SK-N-SH treated with all-trans-retinoic acid at 6 μM for 48 hours (cell line): ENCODE measurements around the gene C1D.

Source experiments
- ATAC-seq: fragments of 200-7000 bp; cut with Tn5 transposase; 3 replicates; pipeline ENCODE4 v1.9.1; 2020; ENCODE audit warnings: mild to moderate bottlenecking, moderate library complexity
- ARNTL ChIP-seq: fragments of 450-650 bp; formaldehyde crosslinking; IDR thresholded peaks from 2 replicates; pipeline ENCODE4 v1.5.0; 2020; ENCODE audit warnings: low read depth, mild to moderate bottlenecking, moderate library complexity, borderline replicate concordance
- BACH2 ChIP-seq: fragments of 250-450 bp; sonication (Bioruptor Pico); IDR thresholded peaks from 2 replicates; pipeline ENCODE4 v1.9.0; 2021; ENCODE audit warnings: mild to moderate bottlenecking, borderline replicate concordance
- CSDC2 ChIP-seq: fragments of 250-450 bp; sonication (Bioruptor Pico); IDR thresholded peaks from 2 replicates; pipeline ENCODE4 v1.5.0; 2020; ENCODE audit warnings: mild to moderate bottlenecking, moderate library complexity
- GLIS3 ChIP-seq: fragments of 250-450 bp; sonication (Bioruptor Pico); IDR thresholded peaks from 2 replicates; pipeline ENCODE4 v1.5.0; 2020; ENCODE audit warnings: mild to moderate bottlenecking, moderate library complexity
- ISL1 ChIP-seq: fragments of 250-450 bp; sonication (Bioruptor Pico); IDR thresholded peaks from 2 replicates; pipeline ENCODE4 v2.1.2; 2022; ENCODE audit warnings: mild to moderate bottlenecking, moderate library complexity
- OSR1 ChIP-seq: fragments of 250-450 bp; sonication (Bioruptor Pico); IDR thresholded peaks from 2 replicates; pipeline ENCODE4 v1.8.0; 2022; ENCODE audit warnings: moderate library complexity, mild to moderate bottlenecking, inconsistent platforms
- PPARA ChIP-seq: fragments of 250-450 bp; sonication (Bioruptor Pico); IDR thresholded peaks from 2 replicates; pipeline ENCODE4 v1.5.0; 2020; ENCODE audit warnings: mild to moderate bottlenecking, borderline replicate concordance
- SNAI2 ChIP-seq: fragments of 250-450 bp; sonication (Bioruptor Pico); IDR thresholded peaks from 2 replicates; pipeline ENCODE4 v1.5.0; 2020; ENCODE audit warnings: mild to moderate bottlenecking, moderate library complexity
- TCF4 ChIP-seq: fragments of 250-450 bp; sonication (Bioruptor Pico); IDR thresholded peaks from 2 replicates; pipeline ENCODE4 v1.8.0; 2021; ENCODE audit warnings: mild to moderate bottlenecking, moderate library complexity, borderline replicate concordance
- TOX ChIP-seq: fragments of 250-450 bp; sonication (Bioruptor Pico); IDR thresholded peaks from 2 replicates; pipeline ENCODE4 v1.8.0; 2021; ENCODE audit warnings: mild to moderate bottlenecking, moderate library complexity, borderline replicate concordance
- ZC3H10 ChIP-seq: fragments of 250-450 bp; sonication (Bioruptor Pico); IDR thresholded peaks from 2 replicates; pipeline ENCODE4 v1.5.1; 2021; ENCODE audit warnings: mild to moderate bottlenecking, moderate library complexity
- ZFP30 ChIP-seq: fragments of 450-650 bp; formaldehyde crosslinking; IDR thresholded peaks from 2 replicates; pipeline ENCODE4 v1.5.0; 2022; ENCODE audit warnings: mild to moderate bottlenecking, moderate library complexity
- ZNF565 ChIP-seq: fragments of 450-650 bp; formaldehyde crosslinking; conservative IDR thresholded peaks from 2 replicates; pipeline ENCODE4 v1.5.0; 2020; ENCODE audit warnings: low read depth, mild to moderate bottlenecking, moderate library complexity
- ZNF70 ChIP-seq: fragments of 450-650 bp; formaldehyde crosslinking; IDR thresholded peaks from 2 replicates; pipeline ENCODE4 v1.5.0; 2020; ENCODE audit warnings: mild to moderate bottlenecking, moderate library complexity
- ZNF8 ChIP-seq: fragments of 450-650 bp; formaldehyde crosslinking; IDR thresholded peaks from 2 replicates; pipeline ENCODE4 v1.5.0; 2020; ENCODE audit warnings: mild to moderate bottlenecking, moderate library complexity
- TF ChIP-seq, protein P1 (sequence below): fragments of 250-450 bp; sonication (Bioruptor Pico); IDR thresholded peaks from 2 replicates; pipeline ENCODE4 v1.5.1; 2021; ENCODE audit warnings: mild to moderate bottlenecking, moderate library complexity
- TF ChIP-seq, protein P2 (sequence below): fragments of 250-450 bp; sonication (Bioruptor Pico); IDR thresholded peaks from 2 replicates; pipeline ENCODE4 v1.5.1; 2020; ENCODE audit warnings: low read depth, mild to moderate bottlenecking, moderate library complexity
- TF ChIP-seq, protein P3 (sequence below): fragments of 250-450 bp; sonication (Bioruptor Pico); IDR thresholded peaks from 2 replicates; pipeline ENCODE4 v1.5.0; 2020; ENCODE audit warnings: mild to moderate bottlenecking, moderate library complexity
- TF ChIP-seq, protein P4 (sequence below): fragments of 250-450 bp; sonication (Bioruptor Pico); IDR thresholded peaks from 2 replicates; pipeline ENCODE4 v1.8.0; 2020; ENCODE audit warnings: mild to moderate bottlenecking, moderate library complexity, borderline replicate concordance

C1D gene

DNA sequence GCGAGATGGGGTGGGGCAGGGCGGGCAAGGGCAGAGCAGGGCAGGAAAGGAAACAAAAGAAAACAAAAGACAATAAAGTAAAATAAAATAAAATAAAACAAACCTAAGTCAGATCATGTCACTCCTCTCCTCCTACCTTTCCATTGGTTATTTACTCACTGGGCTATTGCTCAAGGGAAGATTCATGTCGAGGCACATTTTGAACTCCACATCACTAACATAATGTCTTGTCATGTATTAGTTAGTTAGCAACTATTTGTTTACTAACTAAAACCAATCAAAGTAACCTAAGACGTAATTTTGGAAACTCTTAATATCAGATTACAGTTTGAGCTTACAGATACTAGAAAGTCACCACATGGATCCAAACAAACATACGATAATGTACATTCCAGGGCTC lies 2.2 kb downstream of the C1D start:
- no peak for ATAC-seq
- TF ChIP-seq ZFP30 (CRISPR knock-in tag) (no peak), ISL1 (no peak), ZNF70 (CRISPR knock-in tag) (no peak)
- TF ChIP-seq, protein P1, sequence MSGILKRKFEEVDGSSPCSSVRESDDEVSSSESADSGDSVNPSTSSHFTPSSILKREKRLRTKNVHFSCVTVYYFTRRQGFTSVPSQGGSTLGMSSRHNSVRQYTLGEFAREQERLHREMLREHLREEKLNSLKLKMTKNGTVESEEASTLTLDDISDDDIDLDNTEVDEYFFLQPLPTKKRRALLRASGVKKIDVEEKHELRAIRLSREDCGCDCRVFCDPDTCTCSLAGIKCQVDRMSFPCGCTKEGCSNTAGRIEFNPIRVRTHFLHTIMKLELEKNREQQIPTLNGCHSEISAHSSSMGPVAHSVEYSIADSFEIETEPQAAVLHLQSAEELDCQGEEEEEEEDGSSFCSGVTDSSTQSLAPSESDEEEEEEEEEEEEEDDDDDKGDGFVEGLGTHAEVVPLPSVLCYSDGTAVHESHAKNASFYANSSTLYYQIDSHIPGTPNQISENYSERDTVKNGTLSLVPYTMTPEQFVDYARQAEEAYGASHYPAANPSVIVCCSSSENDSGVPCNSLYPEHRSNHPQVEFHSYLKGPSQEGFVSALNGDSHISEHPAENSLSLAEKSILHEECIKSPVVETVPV (CRISPR knock-in tag), result no peak

DNA sequence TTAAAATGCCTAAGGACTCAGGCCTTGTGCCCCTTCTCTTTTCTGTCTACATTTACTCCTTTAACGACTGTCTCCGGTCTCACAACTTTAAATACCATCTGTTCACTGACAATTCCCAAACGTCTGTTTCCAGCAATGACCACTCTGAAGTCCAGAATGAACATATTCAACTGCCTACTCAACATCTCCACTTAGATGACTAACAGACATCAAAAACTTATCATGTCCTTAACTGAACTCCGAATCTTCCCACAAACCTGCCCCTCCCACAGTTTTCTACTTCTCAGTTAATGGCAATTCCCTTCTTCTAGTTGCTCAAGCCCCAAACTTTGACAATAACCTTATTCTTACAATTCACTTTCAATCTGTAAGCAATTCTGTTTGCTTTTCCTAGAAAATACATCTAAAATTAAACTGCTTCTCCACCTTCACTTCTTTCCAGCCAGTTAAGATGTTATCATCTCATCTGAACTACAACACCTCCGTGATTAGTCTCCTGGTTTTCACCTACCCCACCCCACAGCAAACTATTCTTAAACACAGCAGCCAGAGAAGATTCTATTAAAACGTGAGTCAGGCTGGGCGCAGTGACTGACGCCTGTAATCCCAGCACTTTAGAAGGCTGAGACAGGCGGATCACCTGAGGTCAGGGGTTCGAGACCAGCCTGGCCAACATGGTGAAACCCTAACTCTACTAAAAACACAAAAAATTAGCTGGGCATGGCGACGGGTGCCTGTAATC lies 2.8 kb downstream of the C1D start:
- peak; percentile 59 for ATAC-seq
- TF ChIP-seq GLIS3 (no peak), ISL1 (peak; percentile 60)
- TF ChIP-seq, protein P1 (CRISPR knock-in tag), result no peak

DNA sequence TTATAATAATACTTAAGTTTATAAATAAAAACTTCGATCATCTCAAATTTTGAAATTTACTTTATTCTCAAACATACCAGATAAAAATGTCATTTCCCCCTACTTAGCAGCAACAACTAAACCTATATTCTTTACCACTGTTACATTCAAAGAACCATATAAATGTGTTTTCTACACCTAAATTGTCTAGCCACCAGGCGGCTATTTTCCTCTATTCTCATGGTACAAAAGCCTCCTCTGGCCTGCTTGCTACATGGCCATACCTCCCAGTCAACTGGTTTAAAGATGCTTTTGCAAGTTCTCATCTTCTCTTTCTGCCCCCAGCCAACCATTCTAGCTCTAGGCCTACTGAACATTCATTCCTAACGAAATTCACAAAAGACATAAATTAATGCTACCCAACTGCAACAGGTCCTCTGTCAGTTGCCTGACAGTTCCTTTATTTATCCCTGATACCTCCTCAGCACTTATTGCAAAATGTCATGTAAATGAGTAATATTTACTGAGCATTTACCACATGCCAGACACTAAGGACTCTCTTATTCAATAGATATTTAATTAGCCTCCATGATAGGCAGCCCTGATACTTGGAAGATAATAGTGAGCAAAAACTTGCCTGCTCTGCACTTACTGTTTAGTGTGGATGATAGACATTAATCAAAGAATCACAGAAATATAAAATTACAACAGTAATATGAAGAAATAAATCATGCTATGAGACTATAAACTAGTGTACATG lies 5.0 kb downstream of the C1D start:
- TF ChIP-seq TOX (CRISPR knock-in tag), result peak; percentile 58; the same call in 1 of the 2 replicates
- no peak for TF ChIP-seq ARNTL (CRISPR knock-in tag)
- peak; percentile 93; the same call in 1 of the 2 replicates for TF ChIP-seq ZC3H10
- no peak for TF ChIP-seq OSR1
- TF ChIP-seq TCF4 (CRISPR knock-in tag), result 0 out of 2 replicates have a peak, but pooled peaks have one; percentile 14
- TF ChIP-seq, protein P2, sequence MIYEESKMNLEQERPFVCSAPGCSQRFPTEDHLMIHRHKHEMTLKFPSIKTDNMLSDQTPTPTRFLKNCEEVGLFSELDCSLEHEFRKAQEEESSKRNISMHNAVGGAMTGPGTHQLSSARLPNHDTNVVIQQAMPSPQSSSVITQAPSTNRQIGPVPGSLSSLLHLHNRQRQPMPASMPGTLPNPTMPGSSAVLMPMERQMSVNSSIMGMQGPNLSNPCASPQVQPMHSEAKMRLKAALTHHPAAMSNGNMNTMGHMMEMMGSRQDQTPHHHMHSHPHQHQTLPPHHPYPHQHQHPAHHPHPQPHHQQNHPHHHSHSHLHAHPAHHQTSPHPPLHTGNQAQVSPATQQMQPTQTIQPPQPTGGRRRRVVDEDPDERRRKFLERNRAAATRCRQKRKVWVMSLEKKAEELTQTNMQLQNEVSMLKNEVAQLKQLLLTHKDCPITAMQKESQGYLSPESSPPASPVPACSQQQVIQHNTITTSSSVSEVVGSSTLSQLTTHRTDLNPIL (CRISPR knock-in tag), result 0 out of 2 replicates have a peak, but pooled peaks have one; percentile 35
- TF ChIP-seq, protein P3, sequence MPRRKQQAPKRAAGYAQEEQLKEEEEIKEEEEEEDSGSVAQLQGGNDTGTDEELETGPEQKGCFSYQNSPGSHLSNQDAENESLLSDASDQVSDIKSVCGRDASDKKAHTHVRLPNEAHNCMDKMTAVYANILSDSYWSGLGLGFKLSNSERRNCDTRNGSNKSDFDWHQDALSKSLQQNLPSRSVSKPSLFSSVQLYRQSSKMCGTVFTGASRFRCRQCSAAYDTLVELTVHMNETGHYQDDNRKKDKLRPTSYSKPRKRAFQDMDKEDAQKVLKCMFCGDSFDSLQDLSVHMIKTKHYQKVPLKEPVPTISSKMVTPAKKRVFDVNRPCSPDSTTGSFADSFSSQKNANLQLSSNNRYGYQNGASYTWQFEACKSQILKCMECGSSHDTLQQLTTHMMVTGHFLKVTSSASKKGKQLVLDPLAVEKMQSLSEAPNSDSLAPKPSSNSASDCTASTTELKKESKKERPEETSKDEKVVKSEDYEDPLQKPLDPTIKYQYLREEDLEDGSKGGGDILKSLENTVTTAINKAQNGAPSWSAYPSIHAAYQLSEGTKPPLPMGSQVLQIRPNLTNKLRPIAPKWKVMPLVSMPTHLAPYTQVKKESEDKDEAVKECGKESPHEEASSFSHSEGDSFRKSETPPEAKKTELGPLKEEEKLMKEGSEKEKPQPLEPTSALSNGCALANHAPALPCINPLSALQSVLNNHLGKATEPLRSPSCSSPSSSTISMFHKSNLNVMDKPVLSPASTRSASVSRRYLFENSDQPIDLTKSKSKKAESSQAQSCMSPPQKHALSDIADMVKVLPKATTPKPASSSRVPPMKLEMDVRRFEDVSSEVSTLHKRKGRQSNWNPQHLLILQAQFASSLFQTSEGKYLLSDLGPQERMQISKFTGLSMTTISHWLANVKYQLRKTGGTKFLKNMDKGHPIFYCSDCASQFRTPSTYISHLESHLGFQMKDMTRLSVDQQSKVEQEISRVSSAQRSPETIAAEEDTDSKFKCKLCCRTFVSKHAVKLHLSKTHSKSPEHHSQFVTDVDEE (CRISPR knock-in tag), result no peak
- no peak for TF ChIP-seq PPARA (CRISPR knock-in tag)
- no peak for TF ChIP-seq ZNF565 (CRISPR knock-in tag)
- peak; percentile 95 for TF ChIP-seq ISL1
- peak; percentile 13; the same call in 2 of the 3 replicates for ATAC-seq

DNA sequence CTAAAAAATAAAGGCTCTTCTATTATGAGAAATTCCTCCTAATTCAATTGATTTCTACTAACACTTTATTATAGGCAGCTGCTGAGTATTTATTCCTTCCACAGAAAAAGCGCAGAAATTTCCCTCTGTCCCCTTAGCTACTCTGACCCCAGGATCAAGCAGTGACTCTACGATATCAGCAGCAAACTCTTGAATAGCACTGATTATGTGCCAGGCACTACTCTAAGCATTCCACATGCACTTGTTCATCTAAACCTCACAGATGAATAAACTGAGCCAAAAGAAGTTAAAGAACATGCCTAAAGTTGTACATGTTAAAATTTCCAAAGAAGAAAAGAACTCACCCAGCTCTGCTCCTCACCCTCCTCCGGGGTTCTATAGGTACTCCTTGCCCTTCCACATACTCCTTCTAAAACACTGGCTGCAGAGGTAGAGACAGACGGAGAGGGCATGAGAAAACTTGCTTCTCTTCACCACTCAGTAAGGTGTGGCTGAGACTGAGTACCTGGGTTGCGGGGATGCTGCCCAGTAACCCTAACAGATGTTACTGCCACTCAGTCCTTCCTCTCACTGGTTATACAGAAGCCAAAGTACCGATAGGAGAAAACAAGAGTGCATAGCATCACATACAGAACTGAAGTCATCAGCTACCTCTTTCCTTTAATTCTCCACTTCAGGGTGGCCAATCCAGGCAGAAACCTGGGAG lies 9.9 kb downstream of the C1D start:
- ATAC-seq, result peak; percentile 65
- TF ChIP-seq, protein P2 (CRISPR knock-in tag), result no peak
- TF ChIP-seq ZFP30 (CRISPR knock-in tag), result no peak
- TF ChIP-seq TOX (CRISPR knock-in tag), result no peak
- TF ChIP-seq BACH2, result no peak
- TF ChIP-seq ZNF565 (CRISPR knock-in tag), result no peak
- TF ChIP-seq ZNF70 (CRISPR knock-in tag), result no peak
- no peak for TF ChIP-seq SNAI2 (CRISPR knock-in tag)
- TF ChIP-seq ARNTL (CRISPR knock-in tag), result no peak
- no peak for TF ChIP-seq OSR1
- TF ChIP-seq, protein P4, sequence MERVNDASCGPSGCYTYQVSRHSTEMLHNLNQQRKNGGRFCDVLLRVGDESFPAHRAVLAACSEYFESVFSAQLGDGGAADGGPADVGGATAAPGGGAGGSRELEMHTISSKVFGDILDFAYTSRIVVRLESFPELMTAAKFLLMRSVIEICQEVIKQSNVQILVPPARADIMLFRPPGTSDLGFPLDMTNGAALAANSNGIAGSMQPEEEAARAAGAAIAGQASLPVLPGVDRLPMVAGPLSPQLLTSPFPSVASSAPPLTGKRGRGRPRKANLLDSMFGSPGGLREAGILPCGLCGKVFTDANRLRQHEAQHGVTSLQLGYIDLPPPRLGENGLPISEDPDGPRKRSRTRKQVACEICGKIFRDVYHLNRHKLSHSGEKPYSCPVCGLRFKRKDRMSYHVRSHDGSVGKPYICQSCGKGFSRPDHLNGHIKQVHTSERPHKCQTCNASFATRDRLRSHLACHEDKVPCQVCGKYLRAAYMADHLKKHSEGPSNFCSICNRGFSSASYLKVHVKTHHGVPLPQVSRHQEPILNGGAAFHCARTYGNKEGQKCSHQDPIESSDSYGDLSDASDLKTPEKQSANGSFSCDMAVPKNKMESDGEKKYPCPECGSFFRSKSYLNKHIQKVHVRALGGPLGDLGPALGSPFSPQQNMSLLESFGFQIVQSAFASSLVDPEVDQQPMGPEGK, result no peak
- no peak for TF ChIP-seq CSDC2
- no peak for TF ChIP-seq ZNF8 (CRISPR knock-in tag)
- no peak for TF ChIP-seq ISL1
- no peak for TF ChIP-seq PPARA (CRISPR knock-in tag)
